HS-27A (cell line): Measurements from ENCODE around the gene SSBP3.
"Not testable (repeated sequence)": the region's sequence is repeated elsewhere in the genome, so short reads cannot be mapped to it uniquely, and the experiment has no call there.

ENCODE experiments used
- DNase-seq: peaks from one replicate; pipeline ENCODE4 v3.0.0-alpha.2; 2012; ENCODE audit warnings: low read depth, missing footprints

Gene SSBP3

DNA sequence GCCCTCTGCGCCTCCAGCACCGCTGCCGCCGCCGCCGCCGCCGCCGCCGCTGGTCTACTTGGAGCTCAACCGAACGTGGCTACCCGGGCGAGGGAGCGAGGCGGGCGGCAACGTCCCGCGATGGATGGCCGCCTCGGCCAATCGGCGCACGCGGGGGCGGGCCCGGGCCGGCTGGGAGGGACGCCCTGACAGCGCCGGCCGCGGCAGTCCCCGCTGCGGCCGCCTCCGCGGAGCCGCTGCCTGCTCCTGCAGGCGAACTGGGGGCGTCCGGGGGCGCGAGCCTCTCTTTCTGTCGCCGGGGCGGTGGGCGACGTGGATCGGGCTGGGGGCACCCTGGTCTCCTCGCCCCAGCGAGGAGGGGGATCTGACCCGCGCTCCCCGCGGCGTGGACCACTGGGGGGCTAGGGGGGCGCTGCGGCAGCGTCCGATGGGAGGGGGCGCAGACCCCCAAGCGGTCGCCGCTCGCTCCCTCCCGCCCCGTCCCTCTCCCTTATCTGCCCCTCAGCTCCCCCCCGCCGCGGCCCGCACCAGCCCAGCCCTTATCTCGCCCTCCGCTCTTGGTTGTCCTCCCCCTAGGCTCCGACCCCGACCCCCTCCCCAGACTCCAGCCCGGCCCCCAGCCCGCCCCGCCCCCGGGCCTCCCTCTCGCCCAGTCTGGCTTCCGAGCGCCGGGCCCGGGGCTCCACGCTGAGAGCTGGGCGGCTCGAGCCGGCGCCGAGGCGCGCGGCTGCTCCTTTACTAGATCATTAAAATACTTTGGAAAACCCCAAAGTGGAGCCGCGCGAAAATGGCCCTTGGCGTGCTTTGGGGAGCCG, at the start of gene SSBP3:
Gene SSBP3, minus strand, starts transcription at position 56 of the 815 bp plus-strand sequence.
- peak; percentile 75 for DNase-seq

DNA sequence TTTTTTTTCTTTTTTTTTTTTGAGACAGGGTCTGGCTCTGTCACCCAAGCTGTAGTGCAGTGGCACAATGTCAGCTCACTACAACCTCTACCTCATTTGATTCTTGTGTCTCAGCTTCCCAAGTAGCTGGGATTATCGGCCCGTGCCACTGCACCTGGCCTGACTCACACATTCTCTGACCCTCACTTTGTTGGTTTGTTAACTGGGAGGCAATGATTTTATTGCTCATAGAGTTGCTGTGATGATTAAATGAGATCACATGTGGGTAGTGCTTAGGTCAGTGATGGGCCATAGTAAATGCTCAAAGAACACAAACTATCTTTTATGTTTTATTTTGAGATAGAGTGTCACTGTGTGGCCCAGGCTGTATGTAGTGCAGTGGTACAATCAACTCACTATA, 47.3 kb upstream of the SSBP3 start:
- DNase-seq = no peak

DNA sequence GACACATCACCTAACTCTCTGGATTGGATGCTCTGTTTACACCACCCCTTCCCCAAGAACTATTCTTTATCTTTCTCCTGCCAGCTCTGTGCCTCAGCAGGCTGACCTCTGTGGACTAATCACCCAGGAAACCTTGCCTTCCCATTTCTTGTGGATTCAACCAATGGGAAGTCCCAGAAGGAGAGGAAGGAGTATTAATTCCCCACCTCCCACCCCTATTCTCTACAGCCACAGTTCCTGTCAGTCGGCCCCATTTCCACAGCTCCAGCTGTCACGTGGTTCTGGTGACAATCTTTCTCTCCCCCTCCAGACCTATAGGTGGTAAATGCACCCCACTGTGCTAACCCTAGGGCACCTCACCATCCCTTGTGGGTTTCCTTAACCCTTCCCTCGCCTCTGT, 46.8 kb upstream of the SSBP3 start:
- no peak for DNase-seq

DNA sequence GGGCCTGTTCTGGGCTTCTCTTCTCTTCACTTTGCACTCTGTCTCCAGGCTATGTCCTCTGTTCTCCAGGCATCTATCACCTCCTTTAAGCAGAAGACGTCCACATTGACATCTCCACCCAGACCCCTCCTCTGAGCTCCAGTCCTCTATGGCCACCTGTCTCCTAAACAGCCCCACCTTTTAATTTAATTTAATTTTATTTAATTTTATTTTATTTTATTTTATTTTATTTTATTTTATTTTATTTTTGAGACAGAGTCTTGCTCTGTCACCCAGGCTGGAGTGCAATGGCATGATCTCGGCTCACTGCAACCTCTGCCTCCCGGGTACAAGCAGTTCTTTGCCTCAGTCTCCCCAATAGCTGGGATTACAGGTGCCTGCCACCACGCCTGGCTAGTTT, 43.2 kb upstream of the SSBP3 start:
- not testable (repeated sequence) for DNase-seq

DNA sequence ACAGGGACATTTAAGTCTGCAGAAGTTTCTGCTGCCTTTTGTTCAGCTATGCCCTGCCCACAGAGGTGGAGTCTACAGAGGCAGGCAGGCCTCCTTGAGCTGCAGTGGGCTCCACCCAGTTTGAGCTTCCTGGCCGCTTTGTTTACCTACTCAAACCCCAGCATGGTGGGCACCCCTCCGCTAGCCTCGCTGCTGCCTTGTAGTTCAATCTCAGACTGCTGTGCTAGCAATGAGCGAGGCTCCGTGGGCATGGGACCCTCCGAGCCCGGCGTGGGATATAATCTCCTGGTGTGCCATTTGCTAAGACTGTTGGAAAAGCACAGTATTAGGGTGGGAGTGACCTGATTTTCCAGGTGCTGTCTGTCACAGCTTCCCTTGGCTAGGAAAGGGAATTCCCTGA, 42.6 kb upstream of the SSBP3 start:
- not testable (repeated sequence) for DNase-seq

DNA sequence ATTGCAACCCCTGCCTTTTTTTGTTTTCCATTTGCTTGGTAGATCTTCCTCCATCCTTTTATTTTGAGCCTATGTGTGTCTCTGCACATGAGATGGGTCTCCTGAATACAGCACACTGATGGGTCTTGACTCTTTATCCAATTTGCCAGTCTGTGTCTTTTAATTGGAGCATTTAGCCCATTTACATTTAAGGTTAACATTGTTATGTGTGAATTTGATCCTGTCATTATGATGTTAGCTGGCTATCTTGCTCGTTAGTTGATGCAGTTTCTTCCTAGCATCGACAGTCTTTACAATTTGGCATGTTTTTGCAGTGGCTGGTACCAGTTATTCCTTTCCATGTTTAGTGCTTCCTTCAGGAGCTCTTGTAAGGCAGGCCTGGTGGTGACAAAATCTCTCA, 40.9 kb upstream of the SSBP3 start:
- not testable (repeated sequence) for DNase-seq

DNA sequence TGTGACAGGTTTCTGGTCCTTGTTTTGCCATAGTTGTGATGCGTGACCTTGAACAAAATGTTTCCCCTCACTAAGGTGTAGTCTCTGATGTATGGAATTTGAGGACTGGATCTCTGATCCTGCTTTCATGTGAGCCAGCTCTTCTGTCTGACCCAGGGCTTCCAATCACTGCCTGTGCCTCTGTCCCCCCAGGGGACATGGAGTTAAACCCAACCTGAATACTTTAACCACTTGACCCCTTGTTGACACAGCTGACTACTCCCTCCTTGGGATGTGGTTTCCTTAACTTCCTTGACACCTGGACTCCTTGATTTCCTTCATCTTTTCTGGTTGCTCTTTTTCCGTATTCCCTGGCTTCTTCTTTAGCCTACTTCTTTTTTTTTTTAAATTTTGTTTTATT, 36.0 kb upstream of the SSBP3 start:
- DNase-seq = no peak

DNA sequence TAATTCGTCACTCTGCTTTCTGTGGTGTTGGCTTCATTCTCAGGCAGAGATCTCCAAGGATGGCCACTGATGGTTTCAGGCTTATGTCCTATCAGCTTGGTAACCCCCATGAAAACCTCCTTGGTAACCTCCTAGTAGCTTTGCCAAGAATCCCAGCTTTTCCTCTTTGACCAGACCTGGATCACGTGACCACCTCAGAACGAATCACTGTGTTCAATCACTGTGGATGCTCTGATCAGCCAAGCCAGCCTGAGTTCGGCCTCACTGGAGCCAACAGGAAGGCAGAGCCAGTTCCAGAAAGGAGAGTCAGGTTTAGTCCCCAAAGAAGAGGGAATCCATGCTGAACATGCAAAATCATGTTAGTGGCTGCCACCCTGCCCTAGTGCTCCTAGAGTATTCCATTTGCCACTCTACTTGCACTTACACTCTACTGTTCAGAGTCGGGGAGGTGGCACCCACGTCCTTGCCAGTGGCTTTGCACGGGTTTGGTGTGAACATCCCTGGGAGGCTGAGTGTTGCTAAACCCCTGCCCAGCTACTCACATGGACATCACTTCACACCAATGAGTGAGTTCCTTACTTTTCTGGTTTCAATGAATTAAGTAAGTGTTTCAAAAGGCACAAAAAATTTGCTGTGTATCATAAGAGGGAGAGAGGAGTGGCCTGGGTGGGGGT, 33.5 kb upstream of the SSBP3 start:
- DNase-seq = no peak

DNA sequence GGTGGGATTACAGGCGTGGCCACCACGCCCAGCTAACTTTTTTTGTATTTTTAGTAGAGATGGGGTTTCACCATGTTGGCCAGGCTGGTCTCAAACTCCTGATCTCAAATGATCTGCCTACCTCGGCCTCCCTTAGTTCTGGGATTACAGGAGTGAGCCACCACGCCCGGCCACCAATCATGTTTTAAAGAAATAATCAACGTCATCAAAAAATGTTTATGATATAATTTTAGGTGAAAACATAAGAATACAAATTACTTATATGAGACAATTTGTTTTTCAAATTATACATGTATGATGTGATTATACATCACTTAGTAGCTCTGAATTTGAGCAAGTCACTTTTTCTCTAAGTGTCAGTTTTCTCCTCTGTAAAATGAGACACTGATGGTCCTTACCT, 31.6 kb upstream of the SSBP3 start:
- no peak for DNase-seq

DNA sequence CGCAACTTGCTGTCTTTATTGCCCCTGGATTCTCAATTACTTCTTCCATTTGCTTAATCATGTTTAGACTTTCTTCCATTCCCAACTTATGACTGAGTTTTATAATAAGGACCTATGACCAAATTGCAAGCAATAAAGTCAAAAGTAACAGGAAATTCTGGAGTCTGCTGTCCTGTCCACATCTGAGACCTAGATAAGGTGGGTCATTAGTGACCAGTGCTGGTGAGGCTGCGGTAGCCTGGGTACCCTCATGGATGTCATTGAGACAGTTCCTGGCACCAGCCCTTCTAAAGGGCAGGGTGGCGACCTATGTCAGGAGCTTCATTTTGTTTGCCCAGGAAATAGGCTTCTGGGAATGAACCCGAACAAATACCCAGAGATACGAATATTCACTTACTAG, 30.6 kb upstream of the SSBP3 start:
- DNase-seq = no peak

DNA sequence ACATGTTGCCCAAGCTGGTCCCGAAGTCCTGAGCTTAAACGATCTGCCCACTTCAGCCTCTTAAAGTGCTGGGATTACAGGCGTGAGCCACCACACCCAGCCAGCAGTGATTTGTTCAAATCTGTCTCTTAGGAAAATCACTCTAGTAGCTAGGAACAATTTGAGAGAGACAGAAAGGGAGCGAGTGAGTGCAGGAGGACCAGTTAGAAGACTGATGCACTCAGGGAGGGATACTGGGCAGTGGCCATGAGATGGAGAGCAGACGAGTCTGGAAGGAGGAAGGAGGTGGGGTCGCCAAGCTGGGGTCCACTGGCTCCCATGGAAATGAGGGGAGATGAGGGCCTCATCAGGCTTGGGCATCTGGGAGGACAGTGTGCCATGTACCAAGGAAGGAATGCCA, 23.6 kb upstream of the SSBP3 start:
- DNase-seq = no peak

DNA sequence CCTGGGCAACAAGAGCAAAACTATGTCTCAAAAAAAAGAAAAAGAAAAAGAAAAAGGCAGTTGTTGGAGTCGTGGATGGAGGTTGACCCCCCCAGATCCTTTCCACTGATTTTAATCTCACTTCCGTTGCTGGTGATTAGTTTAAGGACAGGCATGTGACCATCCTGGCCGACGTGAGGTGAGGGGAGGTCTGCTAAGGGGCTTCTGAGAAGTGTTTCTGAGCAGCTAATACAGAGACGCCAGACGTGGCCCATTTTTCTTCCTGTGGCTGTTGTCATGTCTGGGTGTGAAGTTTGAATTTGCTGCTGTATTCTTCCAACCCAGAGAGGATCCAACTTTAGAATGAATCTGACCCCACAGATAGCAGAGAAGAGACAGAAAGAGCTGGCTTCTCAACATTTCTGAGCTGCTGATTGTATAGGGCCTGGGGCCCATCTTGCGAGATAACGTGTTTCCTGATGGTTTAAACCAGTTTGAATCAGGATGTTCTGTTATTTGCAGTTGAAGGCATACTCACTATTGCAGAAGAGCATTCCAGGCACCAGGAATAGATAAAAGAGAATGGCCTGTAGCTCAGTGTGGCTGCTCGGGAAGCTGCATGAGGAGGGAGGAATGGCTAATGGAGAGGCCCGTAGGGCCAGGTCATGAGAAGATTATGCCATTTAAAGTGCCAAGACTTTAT, 22.8 kb upstream of the SSBP3 start:
- DNase-seq = no peak

DNA sequence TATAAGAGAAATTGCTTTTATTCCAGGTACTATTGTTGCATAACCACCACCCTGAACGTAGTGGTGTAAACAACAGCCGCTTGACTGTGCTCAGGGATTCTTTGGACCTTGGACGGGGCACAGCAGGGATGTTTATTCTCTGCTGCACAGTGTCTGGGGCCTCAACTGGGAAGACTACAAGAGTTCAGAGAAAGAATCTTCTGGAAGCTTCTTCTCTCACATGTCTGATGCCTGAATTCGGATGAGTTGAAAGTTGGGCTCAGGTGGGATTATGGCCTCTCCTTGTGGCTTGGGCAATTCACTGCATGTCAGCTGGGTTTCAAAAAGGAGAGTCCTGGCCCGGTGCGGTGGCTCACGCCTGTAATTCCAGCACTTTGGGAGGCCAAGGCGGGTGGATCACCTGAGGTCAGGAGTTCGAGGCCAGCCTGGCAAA, 19.0 kb upstream of the SSBP3 start:
- no peak for DNase-seq

DNA sequence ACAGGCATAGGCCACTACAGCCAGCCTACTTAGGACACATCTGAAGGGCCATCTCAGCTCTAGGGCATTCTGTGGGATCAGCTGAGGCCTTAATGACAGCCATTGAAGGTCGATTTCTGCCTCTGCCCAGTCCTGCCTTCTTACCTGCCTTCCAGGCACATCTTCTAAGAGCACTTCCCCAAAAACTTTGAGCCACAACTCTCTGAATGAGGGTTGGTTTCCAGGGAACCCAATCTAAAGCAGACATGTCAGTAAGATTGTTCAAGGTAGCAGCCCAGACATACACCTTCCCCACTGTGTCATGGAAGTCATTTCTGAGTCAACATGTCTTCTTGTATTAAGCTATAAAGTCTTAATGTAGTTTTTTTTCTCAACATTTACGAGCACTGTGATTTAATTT, 18.2 kb upstream of the SSBP3 start:
- no peak for DNase-seq

DNA sequence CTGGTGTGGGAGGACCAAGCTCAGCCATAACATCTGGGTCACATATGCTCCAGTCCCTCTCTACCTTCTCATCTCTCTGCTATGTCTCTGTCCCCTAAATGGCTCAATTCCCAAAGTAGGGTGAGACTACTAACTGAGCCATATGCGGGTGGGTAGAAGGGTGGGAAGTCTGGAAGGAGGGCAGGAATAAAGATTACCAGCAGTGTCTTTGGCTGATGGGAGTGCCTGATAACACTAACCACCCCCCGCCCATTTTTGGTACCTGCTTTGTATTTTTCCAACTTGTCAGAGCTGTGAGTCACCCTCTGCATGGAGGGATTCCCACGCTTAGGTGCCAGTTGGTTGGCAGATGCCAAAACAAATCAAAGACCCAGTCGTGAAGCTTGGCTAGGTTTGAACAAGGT, 14.9 kb upstream of the SSBP3 start:
- DNase-seq = no peak

DNA sequence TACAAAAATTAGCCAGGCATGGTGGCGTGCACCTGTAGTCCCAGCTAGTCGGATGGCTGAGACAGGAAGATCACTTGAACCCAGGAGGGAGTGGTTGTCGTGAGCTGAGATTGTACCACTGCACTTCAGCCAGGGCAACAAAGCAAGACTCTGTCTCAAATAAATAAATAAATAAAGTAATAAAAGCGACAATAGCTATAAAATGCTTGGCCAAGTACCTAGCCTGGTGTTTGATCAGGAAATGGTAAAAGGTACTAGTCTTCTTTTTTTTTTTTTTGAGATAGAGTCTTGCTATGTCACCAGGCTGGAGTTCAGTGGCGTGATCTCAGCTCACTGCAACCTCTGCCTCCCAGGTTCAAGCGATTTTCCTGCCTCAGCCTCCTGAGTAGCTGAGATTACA, 12.4 kb upstream of the SSBP3 start:
- not testable (repeated sequence) for DNase-seq

DNA sequence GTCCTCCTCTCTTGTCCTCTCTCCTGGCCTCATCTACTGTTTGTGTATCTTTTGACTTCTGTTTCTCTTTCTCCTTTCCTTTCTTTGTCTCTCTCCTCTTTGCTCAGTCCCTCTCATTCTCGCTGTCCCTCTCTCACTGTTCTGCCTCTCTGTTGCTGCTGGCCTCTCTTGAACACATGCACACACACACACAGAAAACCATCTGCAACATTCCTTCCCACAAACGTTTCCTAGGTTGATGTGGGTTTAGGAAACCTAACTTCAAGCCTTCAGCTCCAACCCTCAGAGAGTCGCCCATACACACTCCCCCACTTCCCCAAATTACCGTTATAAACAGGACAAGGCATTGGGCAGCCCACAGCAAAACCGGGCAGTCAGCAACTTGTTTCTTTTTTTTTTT, 10.9 kb upstream of the SSBP3 start:
- no peak for DNase-seq

DNA sequence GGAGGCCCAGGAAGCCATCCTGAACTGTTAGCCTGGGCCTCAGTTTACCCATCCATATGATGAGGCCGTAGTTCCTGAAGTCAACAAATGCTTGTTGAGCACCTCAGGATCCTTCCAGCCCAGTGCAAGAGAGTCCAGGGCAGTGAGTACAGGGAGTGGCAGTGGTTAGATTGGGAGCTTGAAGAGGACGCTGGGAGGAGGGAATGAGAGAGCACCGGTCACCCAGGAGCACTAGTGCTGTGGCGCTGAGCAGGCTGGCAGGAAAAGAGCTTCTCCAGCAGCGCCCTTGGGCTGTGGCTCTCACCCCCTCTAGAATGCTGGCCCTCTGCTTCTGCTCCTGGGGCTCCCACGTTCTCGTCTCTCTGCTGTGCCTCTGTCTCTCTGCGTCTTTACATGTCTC, 10.2 kb upstream of the SSBP3 start:
- DNase-seq = no peak

DNA sequence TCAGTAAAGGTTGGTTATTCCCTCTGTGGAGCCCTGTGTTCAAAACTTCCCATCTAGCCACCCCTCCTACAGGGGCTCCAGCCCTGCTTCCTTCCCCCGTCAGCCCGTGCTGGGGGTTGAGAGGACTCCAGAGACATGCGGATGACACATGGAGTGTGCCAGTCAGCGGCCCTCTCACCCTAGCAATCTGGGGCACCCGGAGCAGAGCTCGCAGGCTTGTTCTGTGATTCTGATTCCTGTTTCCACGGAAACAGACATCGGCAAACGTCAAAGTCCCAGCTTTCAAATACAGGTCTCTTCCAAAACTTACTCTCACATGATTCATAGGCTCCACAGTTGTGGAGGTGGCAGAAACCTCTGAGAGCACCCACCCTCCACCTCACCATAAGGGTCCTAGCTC, 9.8 kb upstream of the SSBP3 start:
- no peak for DNase-seq

DNA sequence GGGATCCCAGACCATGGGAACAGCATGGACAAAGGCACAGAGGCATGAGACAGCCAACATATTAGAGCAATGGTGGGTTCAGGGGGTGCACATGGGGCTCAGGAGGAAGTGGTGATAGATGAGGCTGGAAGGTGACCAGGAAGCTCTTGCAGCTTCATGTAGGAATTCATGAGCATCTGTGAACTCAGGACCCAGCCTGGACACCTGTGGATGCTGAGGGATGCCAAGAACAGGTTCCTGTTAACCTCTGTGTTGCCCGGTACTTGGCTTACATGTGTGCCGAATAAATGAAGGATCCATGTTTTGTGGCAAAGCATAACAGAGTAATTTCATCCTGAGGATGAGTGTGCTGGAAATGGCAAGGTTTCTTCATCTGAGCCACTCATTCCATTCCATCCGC, 9.3 kb upstream of the SSBP3 start:
- DNase-seq = no peak

DNA sequence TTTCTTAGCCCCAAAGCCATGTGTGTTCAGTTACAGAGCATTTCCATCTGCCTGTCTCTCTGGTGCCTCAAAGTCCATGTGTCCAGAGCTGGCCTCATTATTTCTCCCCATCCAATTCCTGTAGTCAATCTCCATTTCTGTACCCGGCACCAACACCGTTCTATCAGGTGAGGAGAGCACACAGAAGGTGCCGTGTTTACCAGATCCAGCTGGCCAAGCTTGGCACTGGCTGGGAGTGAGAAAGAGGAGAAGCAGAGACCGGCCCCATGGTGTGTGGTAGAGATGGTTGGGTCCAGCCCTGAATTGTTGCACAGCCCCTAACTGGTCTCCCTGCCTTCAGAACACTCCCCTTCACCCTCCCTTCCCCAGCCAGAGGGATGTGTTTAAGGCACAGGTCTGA, 7.5 kb upstream of the SSBP3 start:
- DNase-seq = no peak

DNA sequence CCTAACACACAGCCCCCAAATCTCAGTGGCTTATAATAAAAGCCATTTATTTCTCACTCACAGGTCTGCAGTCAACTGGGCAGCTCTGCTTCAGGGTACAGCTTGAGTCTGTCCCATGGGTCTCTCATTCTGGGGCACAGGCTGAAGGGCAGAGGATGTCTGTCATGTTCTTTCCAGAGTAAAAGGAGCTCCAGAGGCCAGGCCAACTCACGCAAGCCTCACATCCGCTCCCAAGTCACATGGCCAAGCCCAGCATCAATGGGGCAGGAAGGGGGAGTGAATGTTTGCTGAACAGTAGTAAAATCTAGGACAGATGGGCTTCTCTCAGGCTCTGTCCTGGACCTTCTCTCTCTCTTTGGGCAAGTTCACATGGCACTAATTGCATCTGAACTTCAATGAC, 7.1 kb upstream of the SSBP3 start:
- DNase-seq = no peak

DNA sequence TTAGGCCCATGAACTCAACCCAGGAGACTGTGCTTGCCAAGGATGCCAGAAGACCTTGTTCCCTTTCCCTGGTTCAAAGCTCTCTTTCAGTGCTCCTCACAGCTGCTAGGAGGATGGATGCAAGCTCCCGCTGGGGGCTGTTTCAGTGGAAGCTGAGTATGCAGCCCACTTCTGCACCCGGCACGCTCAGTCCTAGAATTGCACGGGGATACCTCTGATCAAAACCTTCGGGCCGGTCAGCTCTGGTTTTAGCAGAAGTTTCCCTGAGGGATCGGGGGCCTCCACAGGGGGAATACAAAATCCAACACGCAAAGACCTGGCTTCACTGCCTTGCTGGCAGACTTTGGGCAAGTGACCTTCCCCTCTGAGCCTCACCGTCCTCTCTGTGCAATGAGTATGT, 4.2 kb upstream of the SSBP3 start:
- no peak for DNase-seq
